C4-2B (cell line): ENCODE data around the gene ACAD9.

Experiments
- H3K27ac ChIP-seq: fragments of 450-650 bp; 2 replicates; pipeline ENCODE4 v1.5.1; 2017
- ZFX ChIP-seq: fragments of 450-650 bp; IDR thresholded peaks from 2 replicates; pipeline ENCODE4 v1.6.1; 2017
- TF ChIP-seq, protein P1 (sequence below): fragments of 450-650 bp; conservative IDR thresholded peaks from 2 replicates; pipeline ENCODE4 v1.5.1; 2017; ENCODE audit warnings: mild to moderate bottlenecking

Gene ACAD9

GRCh38 chr3:128906031-128906803 lies 26.8 kb downstream of the ACAD9 start:
- no peak for TF ChIP-seq ZFX
- TF ChIP-seq, protein P1, sequence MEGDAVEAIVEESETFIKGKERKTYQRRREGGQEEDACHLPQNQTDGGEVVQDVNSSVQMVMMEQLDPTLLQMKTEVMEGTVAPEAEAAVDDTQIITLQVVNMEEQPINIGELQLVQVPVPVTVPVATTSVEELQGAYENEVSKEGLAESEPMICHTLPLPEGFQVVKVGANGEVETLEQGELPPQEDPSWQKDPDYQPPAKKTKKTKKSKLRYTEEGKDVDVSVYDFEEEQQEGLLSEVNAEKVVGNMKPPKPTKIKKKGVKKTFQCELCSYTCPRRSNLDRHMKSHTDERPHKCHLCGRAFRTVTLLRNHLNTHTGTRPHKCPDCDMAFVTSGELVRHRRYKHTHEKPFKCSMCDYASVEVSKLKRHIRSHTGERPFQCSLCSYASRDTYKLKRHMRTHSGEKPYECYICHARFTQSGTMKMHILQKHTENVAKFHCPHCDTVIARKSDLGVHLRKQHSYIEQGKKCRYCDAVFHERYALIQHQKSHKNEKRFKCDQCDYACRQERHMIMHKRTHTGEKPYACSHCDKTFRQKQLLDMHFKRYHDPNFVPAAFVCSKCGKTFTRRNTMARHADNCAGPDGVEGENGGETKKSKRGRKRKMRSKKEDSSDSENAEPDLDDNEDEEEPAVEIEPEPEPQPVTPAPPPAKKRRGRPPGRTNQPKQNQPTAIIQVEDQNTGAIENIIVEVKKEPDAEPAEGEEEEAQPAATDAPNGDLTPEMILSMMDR = no peak

DNA sequence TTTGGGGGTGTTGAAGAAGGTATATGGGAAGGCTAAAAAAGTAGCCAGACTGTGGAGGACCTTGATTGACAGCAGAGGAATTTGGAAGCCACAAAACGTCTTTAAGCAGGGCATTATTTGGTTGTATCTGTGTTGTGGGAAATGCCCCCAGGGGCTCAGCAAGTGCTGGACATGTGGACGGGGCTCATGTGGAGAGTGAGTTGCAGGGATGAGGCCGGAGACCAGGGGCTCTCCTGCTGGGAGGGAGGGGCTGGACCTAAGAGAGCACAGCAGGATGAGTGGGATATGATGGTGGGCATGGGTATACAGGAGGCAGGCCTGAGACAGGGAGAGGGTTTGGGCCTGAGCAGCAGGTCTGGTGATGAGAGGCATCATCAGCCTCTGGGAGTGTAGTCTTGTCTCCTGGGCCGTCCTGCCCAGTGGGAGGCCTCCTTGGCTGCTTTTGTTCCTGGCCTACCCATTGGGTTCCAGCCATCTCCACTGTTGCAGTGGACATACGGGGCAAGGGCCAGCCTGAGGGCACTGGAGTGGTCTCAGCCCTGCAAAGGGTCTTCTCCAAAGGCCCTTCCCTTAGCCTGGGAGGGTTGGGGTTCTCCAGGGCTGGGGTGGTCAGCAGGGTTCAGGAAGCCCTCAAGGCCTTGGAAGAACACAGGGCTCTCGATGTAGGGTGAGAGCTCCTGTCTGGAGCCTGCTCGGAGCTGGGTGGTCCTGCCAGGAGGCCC lies 27.5 kb downstream of the ACAD9 start:
- TF ChIP-seq, protein P1 = no peak
- TF ChIP-seq ZFX = no peak
- no peak overlapping the region for H3K27ac ChIP-seq

More at GRCh38 chr3:128906031-128906803, 26.8 kb downstream of the ACAD9 start:
- no peak overlapping the region for H3K27ac ChIP-seq

DNA sequence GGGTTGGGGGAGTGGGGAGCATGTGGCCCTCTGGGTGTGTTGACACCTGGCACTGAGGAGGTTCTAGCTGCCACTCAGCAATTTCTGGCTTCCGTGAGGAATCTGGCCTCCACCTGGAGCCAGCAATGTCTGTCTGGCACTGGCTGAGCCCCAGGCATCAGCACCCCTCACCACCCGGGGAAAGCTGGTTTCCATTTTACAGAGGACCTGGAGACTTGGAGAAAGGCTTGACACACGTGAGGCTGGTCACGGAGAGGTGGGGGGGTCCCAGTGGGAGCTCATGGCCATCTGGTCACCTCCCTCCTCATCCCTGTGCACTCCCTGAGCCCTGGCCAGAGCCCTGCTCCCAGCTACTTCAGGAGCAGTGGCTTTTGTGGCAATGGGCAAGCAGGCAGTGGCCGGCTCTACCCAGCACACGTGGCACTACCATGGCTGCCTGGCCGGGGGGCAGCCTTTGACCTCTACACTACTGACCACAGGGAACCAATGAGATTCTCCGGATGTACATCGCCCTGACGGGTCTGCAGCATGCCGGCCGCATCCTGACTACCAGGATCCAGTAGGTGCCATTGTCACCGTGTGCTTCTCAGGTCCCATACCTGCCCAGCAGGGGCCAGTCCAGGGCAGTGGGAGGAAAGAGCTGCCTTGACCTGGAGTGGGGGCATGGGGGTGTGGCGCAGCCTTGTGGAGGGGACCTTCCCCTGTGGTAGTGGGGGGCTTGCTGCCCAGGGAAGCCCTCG lies 28.5 kb downstream of the ACAD9 start:
- H3K27ac ChIP-seq = no peak overlapping the region
- TF ChIP-seq, protein P1 = no peak
- no peak for TF ChIP-seq ZFX

DNA sequence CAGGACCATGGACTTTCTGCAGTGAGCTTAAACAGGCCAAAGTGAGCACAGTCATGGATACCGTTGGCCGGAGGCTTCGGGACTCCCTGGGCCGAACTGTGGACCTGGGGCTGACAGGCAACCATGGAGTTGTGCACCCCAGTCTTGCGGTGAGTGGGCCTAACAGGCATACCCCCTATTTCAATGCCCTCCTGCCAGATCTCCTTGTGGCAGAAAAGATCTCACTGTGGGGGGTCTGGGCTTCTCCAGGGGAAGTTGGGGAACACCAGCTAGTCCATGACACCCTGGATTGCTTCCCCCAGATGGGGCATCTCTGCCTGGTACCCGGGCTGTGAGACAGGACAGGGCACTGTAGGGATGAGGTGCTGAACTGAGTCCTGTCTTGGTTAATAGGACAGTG lies 29.5 kb downstream of the ACAD9 start:
- no peak overlapping the region for H3K27ac ChIP-seq
- TF ChIP-seq, protein P1 = no peak
- TF ChIP-seq ZFX = no peak

- H3K27ac ChIP-seq = no peak overlapping the region
- TF ChIP-seq, protein P1 = no peak
- TF ChIP-seq ZFX = no peak
Observed at GRCh38 chr3:128910006-128910405, 30.6 kb downstream of the ACAD9 start.

DNA sequence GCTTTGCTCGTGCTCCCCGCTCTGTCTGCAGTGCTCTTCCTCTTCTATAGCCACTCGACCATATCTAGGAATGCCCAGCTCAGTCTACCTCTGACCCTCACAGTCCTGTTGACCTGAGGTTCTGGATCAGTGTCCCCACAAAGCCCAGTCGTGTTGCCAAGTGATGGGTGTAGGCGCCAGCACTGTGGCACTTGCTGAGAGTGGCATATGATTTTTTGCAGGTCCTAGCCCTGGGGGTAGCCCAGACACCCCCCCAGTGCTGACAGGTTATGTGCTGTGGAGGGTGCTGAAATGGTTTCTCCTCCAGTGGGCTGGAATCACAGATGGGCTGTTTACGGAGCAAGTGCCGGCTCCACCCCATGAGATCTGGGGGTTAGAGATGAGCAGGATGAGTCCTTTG lies 32.5 kb downstream of the ACAD9 start:
- no peak for TF ChIP-seq ZFX
- TF ChIP-seq, protein P1 = no peak
- no peak overlapping the region for H3K27ac ChIP-seq
